GM12878 (cell line): ENCODE results near the gene NTM. TPM values are rescaled to one million over a fixed set of nuclear protein-coding genes. Genes with fewer than 3 reads are reported as not detected.

ENCODE experiments used
- ATAC-seq: fragments of 200-7000 bp; cut with Tn5 transposase; 3 replicates; pipeline ENCODE4 v1.9.1; 2020; ENCODE audit warnings: mild to moderate bottlenecking, moderate library complexity
- BruUV-seq: library from RNA; stranded (reverse); fragments of 400-500 nt; replicated peaks from 2 replicates; lab custom pipeline; 2021; lab: Mats Ljungman, UMichigan
- CTCF ChIA-PET: fragments of 300-600 bp; sonication (Branson Sonifier 250); formaldehyde crosslinking; extraction: SDS; loops from one replicate; lab custom pipeline; 2021; ENCODE audit warnings: inconsistent platforms; lab: Yijun Ruan, JAX
- POLR2A ChIA-PET: fragments of 350-600 bp; formaldehyde crosslinking; extraction: SDS; loops from one replicate; lab custom pipeline; 2021; ENCODE audit warnings: inconsistent platforms; lab: Charles Lee
- RAD21 ChIA-PET: fragments of 300-600 bp; sonication (Branson Sonifier 250); formaldehyde crosslinking; loops from one replicate; lab custom pipeline; 2023; ENCODE audit warnings: antibody characterized with exemption; ENCODE audit not compliant: unreplicated experiment; lab: Charles Lee
- SMC1A ChIA-PET: fragments of 300-600 bp; sonication (Branson Sonifier 250); formaldehyde crosslinking; loops from one replicate; lab custom pipeline; 2023; ENCODE audit not compliant: unreplicated experiment, uncharacterized antibody; lab: Charles Lee
- DNase-seq: peaks from one replicate; pipeline ENCODE4 v3.0.0-alpha.2; 2011; ENCODE audit warnings: low read depth, low spot score
- FAIRE-seq: peaks from 3 replicates; lab custom pipeline; 2011; peaks lifted over from hg19 to GRCh38; lab: Jason Lieb, UNC
- H2AFZ ChIP-seq: 2 replicates; pipeline ENCODE4 v1.6.0; 2011; ENCODE audit warnings: low read depth, low read length, control low read depth; ENCODE audit not compliant: control insufficient read depth
- H3K27ac ChIP-seq: 2 replicates; pipeline ENCODE4 v1.5.1; 2011; ENCODE audit warnings: control low read depth; ENCODE audit not compliant: control insufficient read depth, insufficient read depth
- H3K27me3 ChIP-seq, 2 experiments: replicated peaks in 1 of 2; 2 replicates each; pipeline versions ENCODE4 v1.6.0 to v1.6.1; 2011; ENCODE audit warnings: low read length in 1 of 2; ENCODE audit not compliant: control insufficient read depth in 2 of 2, insufficient read depth in 2 of 2
- H3K36me3 ChIP-seq, 2 experiments: 2 replicates each; pipeline ENCODE4 v1.5.1; 2011; ENCODE audit warnings: low read length in 1 of 2; ENCODE audit not compliant: control insufficient read depth in 2 of 2, insufficient read depth in 2 of 2
- H3K4me1 ChIP-seq: 2 replicates; pipeline ENCODE4 v1.6.1; 2011; ENCODE audit warnings: mild to moderate bottlenecking, low read length, moderate library complexity, mixed read lengths; ENCODE audit not compliant: control insufficient read depth, insufficient read depth
- H3K4me2 ChIP-seq: 2 replicates; pipeline ENCODE4 v1.6.0; 2011; ENCODE audit warnings: control low read depth; ENCODE audit not compliant: control insufficient read depth, insufficient read depth
- H3K4me3 ChIP-seq: fragments of 200-600 bp; sonication (generic); 2 replicates; pipeline ENCODE4 v1.5.1; 2016
- H3K79me2 ChIP-seq: 2 replicates; pipeline ENCODE4 v1.6.0; 2011; ENCODE audit warnings: low read length; ENCODE audit not compliant: control insufficient read depth, insufficient read depth
- H3K9ac ChIP-seq: 2 replicates; pipeline ENCODE4 v1.8.0; 2011; ENCODE audit warnings: low read length, control low read depth, mixed read lengths; ENCODE audit not compliant: control insufficient read depth, insufficient read depth
- H3K9me3 ChIP-seq: replicated peaks from 3 replicates; pipeline ENCODE4 v1.5.1; 2011; ENCODE audit warnings: mild to moderate bottlenecking, low read length; ENCODE audit not compliant: control insufficient read depth, insufficient read depth
- H4K20me1 ChIP-seq: 2 replicates; pipeline ENCODE4 v1.6.0; 2011; ENCODE audit not compliant: control insufficient read depth, insufficient read depth
- ATF7 ChIP-seq: fragments of 450-650 bp; IDR thresholded peaks from 2 replicates; pipeline ENCODE4 v1.6.1; 2016; ENCODE audit warnings: low read depth, mild to moderate bottlenecking
- BRCA1 ChIP-seq: IDR thresholded peaks from 2 replicates; pipeline ENCODE4 v1.6.1; 2011; ENCODE audit warnings: low read depth, low read length, improper control_type of control experiment
- HDAC6 ChIP-seq: fragments of 200-600 bp; sonication (generic); IDR thresholded peaks from one replicate; pipeline ENCODE4 v1.8.0; 2017; ENCODE audit warnings: antibody characterized with exemption; ENCODE audit not compliant: unreplicated experiment
- LARP7 ChIP-seq: fragments of 450-650 bp; IDR thresholded peaks from 2 replicates; pipeline ENCODE4 v1.6.1; 2017; ENCODE audit warnings: mild to moderate bottlenecking
- SMARCA5 ChIP-seq: fragments of 450-650 bp; IDR thresholded peaks from 2 replicates; pipeline ENCODE4 v1.6.1; 2017; ENCODE audit warnings: mild to moderate bottlenecking
- TBL1XR1 ChIP-seq: IDR thresholded peaks from 2 replicates; pipeline ENCODE4 v1.6.1; 2012; ENCODE audit warnings: low read depth, low read length, improper control_type of control experiment
- ZNF274 ChIP-seq: IDR thresholded peaks from one replicate; pipeline ENCODE4 v1.8.0; 2011; ENCODE audit not compliant: insufficient read length, insufficient read depth
- ZSCAN29 ChIP-seq: fragments of 450-650 bp; IDR thresholded peaks from 2 replicates; pipeline ENCODE4 v1.6.1; 2017; ENCODE audit warnings: mild to moderate bottlenecking, moderate library complexity
- WGBS: methylation state at CpG from one replicate; pipeline ENCODE4 v1.1.6; 2016; ENCODE audit warnings: low lambda C conversion rate; ENCODE audit not compliant: insufficient replicate concordance, insufficient coverage; ENCODE audit errors: missing lambda C conversion rate; 5-methylcytosine and 5-hydroxymethylcytosine counted together
- in situ Hi-C: fragments of 300-500 bp; cut with MboI; formaldehyde crosslinking; loops from 9 replicates; pipeline ENCODE4 v1.14.3; 2018; ENCODE audit warnings: mixed read lengths
- intact Hi-C: fragments of 100-400 bp; cut with micrococcal nuclease; formaldehyde crosslinking; loops from one replicate; pipeline ENCODE4 v1.14.2; 2022; ENCODE audit not compliant: unreplicated experiment
- polyA plus RNA-seq, 11 experiments: library from polyadenylated mRNA; depleted of rRNA in 4 of 11; unstranded in 6 of 11; stranded (reverse) in 5 of 11; fragments of >200 nt; fragmentation: Nextera tagmentation in 4 of 11; fragmentation: Illumina TruSeq in 1 of 11; extraction: Ambion mirVana in 4 of 11; extraction: Trizol in 1 of 11; gene quantifications; 1 replicate in 1 of 11; 2 replicates in 10 of 11; pipeline versions ENCODE4 v1.2.1 to v1.2.3, GENCODE V29; 2011 to 2016; ENCODE audit warnings: inconsistent platforms in 2 of 11, missing spikeins in 2 of 11, low read depth in 1 of 11
- total RNA-seq, 4 experiments: library from RNA; depleted of rRNA in 3 of 4; stranded (reverse); fragments of >200 nt in 3 of 4; fragmentation: Illumina TruSeq in 1 of 4; extraction: Trizol in 1 of 4; gene quantifications; 2 replicates each; pipeline versions ENCODE4 v1.2.1 to v1.2.3, GENCODE V29; 2013 to 2021
- TF ChIP-seq, protein P1 (sequence below): IDR thresholded peaks from 2 replicates; pipeline ENCODE4 v1.6.1; 2012; ENCODE audit warnings: low read length, inconsistent platforms
- TF ChIP-seq, protein P2 (sequence below): fragments of 450-650 bp; IDR thresholded peaks from 2 replicates; pipeline ENCODE4 v1.6.1; 2017; ENCODE audit warnings: mild to moderate bottlenecking, low read depth, inconsistent platforms; ENCODE audit not compliant: poor library complexity, severe bottlenecking
- TF ChIP-seq, protein P3 (sequence below): fragments of 450-650 bp; IDR thresholded peaks from 2 replicates; pipeline ENCODE4 v1.6.1; 2017; ENCODE audit warnings: mild to moderate bottlenecking, moderate library complexity

Gene NTM
- total and polyA plus RNA-seq, 10 of the 15 experiments (the other 5 are each of a cell fraction or from before 2014, with no cell fraction given), result not detected

DNA sequence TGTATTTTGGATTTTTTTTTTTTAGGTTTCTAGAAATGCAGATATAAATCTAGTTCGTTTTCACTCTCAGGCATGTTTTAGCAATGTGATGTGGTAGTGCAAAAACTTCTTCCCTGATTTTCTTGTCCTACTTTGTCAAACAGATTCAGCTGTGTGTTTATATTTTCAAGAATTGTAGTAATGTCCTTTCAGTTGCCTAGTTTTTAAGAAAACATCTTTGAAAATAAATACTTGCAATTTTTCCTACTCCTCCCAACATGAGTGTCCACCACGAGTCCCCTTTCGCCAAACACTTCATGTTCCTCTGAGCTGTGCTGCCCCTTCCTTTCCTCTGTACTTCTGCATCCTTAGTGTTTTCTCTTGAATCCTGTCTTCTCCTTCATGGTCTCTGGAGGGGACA, 686.9 kb downstream of the NTM start:
- ChIA-PET SMC1A (no interaction called here), POLR2A (no interaction called here)
- H2AFZ ChIP-seq, result no peak overlapping the region
- TF ChIP-seq HDAC6, result no peak
- no peak for TF ChIP-seq ZSCAN29
- TF ChIP-seq, protein P1, sequence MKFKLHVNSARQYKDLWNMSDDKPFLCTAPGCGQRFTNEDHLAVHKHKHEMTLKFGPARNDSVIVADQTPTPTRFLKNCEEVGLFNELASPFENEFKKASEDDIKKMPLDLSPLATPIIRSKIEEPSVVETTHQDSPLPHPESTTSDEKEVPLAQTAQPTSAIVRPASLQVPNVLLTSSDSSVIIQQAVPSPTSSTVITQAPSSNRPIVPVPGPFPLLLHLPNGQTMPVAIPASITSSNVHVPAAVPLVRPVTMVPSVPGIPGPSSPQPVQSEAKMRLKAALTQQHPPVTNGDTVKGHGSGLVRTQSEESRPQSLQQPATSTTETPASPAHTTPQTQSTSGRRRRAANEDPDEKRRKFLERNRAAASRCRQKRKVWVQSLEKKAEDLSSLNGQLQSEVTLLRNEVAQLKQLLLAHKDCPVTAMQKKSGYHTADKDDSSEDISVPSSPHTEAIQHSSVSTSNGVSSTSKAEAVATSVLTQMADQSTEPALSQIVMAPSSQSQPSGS, result no peak
- TF ChIP-seq LARP7, result no peak
- TF ChIP-seq SMARCA5, result no peak
- no peak for TF ChIP-seq ZNF274
- TF ChIP-seq TBL1XR1, result no peak
- TF ChIP-seq, all 136 proteins: peak for 0
- H3K4me3 ChIP-seq, result no peak overlapping the region
- DNase-seq (no peak), ATAC-seq (no peak), FAIRE-seq (no peak)
- ChIA-PET RAD21 (no interaction called here), CTCF (no interaction called here)
- no peaks in the 10 kb centered on the region for H3K79me2 ChIP-seq
- H3K9me3 ChIP-seq, result no peaks in the 10 kb centered on the region
- intact Hi-C loops (no loop called here), in situ Hi-C loops (no loop called here)
- no peaks in the 10 kb centered on the region for H3K36me3 ChIP-seq
- peaks cover 1 to 3% of the 10 kb centered on the region in 2 experiments; a peak in 3 of 4 replicates for H3K27me3 ChIP-seq
- WGBS, result 0% methylated on average over 3 of the region's 3 CpGs
- H3K27ac ChIP-seq, result no peak overlapping the region
- H3K4me1 ChIP-seq, result no peaks in the 10 kb centered on the region
- no peaks in the 10 kb centered on the region for H4K20me1 ChIP-seq
- H3K4me2 ChIP-seq, result no peak overlapping the region
- BruUV-seq, result no TSS peak
- H3K9ac ChIP-seq, result no peak overlapping the region

DNA sequence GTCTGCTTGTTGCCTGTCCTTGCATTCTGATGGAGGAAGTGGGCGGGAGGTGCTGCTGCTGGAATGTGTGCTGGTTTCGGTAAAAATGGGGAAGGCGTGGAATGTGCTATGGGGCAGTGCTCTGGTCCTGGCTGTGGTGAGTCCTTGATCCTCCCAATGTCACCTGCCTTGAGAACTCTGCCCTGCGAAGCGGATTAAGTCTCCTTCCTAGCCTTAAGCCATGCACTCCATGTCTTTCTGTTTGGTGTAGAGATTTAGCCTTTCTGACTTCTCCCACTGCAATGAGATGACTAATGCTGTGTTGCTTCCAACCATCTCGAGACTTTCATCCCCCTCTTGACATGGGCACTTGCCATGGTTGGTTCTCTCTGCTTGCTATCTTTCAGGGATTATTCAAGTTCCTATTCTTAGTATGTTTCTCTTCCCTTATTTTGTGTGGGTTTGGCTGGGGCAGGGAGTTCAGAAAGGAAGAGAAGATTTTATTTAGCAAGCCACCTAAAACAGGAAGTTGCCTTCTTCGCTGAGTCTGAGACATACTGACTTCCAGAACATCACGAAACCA, 687.9 kb downstream of the NTM start:
- ChIA-PET RAD21 (no interaction called here), CTCF (no interaction called here), POLR2A (no interaction called here), SMC1A (no interaction called here)
- Histone ChIP-seq H3K27ac (no peak overlapping the region), H3K36me3 (no peaks in the 10 kb centered on the region), H3K4me1 (no peaks in the 10 kb centered on the region), H4K20me1 (no peaks in the 10 kb centered on the region), H3K27me3 (no peaks in the 10 kb centered on the region; a peak in 1 of 4 replicates), H3K79me2 (no peaks in the 10 kb centered on the region), H3K4me3 (no peak overlapping the region), H2AFZ (no peak overlapping the region), H3K9me3 (no peaks in the 10 kb centered on the region), H3K4me2 (no peak overlapping the region), H3K9ac (no peak overlapping the region)
- BruUV-seq, result no TSS peak
- ATAC-seq, result no peak
- peak; percentile 47 for FAIRE-seq
- intact Hi-C loops, result no loop called here
- in situ Hi-C loops, result no loop called here
- no peak for DNase-seq
- WGBS, result 37% methylated on average over 8 of the region's 8 CpGs
- TF ChIP-seq, protein P2, sequence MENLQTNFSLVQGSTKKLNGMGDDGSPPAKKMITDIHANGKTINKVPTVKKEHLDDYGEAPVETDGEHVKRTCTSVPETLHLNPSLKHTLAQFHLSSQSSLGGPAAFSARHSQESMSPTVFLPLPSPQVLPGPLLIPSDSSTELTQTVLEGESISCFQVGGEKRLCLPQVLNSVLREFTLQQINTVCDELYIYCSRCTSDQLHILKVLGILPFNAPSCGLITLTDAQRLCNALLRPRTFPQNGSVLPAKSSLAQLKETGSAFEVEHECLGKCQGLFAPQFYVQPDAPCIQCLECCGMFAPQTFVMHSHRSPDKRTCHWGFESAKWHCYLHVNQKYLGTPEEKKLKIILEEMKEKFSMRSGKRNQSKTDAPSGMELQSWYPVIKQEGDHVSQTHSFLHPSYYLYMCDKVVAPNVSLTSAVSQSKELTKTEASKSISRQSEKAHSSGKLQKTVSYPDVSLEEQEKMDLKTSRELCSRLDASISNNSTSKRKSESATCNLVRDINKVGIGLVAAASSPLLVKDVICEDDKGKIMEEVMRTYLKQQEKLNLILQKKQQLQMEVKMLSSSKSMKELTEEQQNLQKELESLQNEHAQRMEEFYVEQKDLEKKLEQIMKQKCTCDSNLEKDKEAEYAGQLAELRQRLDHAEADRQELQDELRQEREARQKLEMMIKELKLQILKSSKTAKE, result no peak
- TF ChIP-seq, protein P3, sequence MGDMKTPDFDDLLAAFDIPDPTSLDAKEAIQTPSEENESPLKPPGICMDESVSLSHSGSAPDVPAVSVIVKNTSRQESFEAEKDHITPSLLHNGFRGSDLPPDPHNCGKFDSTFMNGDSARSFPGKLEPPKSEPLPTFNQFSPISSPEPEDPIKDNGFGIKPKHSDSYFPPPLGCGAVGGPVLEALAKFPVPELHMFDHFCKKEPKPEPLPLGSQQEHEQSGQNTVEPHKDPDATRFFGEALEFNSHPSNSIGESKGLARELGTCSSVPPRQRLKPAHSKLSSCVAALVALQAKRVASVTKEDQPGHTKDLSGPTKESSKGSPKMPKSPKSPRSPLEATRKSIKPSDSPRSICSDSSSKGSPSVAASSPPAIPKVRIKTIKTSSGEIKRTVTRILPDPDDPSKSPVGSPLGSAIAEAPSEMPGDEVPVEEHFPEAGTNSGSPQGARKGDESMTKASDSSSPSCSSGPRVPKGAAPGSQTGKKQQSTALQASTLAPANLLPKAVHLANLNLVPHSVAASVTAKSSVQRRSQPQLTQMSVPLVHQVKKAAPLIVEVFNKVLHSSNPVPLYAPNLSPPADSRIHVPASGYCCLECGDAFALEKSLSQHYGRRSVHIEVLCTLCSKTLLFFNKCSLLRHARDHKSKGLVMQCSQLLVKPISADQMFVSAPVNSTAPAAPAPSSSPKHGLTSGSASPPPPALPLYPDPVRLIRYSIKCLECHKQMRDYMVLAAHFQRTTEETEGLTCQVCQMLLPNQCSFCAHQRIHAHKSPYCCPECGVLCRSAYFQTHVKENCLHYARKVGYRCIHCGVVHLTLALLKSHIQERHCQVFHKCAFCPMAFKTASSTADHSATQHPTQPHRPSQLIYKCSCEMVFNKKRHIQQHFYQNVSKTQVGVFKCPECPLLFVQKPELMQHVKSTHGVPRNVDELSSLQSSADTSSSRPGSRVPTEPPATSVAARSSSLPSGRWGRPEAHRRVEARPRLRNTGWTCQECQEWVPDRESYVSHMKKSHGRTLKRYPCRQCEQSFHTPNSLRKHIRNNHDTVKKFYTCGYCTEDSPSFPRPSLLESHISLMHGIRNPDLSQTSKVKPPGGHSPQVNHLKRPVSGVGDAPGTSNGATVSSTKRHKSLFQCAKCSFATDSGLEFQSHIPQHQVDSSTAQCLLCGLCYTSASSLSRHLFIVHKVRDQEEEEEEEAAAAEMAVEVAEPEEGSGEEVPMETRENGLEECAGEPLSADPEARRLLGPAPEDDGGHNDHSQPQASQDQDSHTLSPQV, result no peak
- no peak for TF ChIP-seq BRCA1
- TF ChIP-seq ATF7, result no peak
